Measurements from ENCODE around the gene HIBCH. TPM values are rescaled to one million over a fixed set of nuclear protein-coding genes. Genes with fewer than 3 reads are reported as not detected.

Gene HIBCH
- total and polyA plus RNA-seq, 2 of the 13 experiments (the other 11 are each of a cell fraction or from before 2014, with no cell fraction given): 18.8 to 49.5 TPM

GRCh38 chr2:190255676-190256075 is 64.0 kb downstream of the HIBCH start:
- Histone ChIP-seq H2AFZ (ENCODE audit: low read length) (no peak overlapping the region), H3K36me3 (replicated peaks in 1 of 2; ENCODE audit: control insufficient read depth in 1 of 2, insufficient read depth in 2 of 2, low read length in 2 of 2) (peaks cover 13 to 52% of the 10 kb centered on the region in 2 experiments), H3K4me1 (ENCODE audit: insufficient read depth, low read length) (no peaks in the 10 kb centered on the region), H3K27me3 (ENCODE audit: control insufficient read depth in 1 of 2, insufficient read depth in 2 of 2, low read length in 2 of 2) (no peaks in the 10 kb centered on the region), H3K4me3 (replicated peaks in 1 of 3; ENCODE audit: insufficient read depth in 1 of 3, low read depth in 2 of 3, low read length in 3 of 3) (no peak overlapping the region), H4K20me1 (ENCODE audit: insufficient read depth, low read length) (no peaks in the 10 kb centered on the region), H3K9ac (ENCODE audit: insufficient read depth, low read depth, low read length) (no peak overlapping the region), H3K9me3 (ENCODE audit: low read length) (no peaks in the 10 kb centered on the region), H3K79me2 (ENCODE audit: insufficient read depth, low read length) (no peaks in the 10 kb centered on the region), H3K27ac (ENCODE audit: extremely low read length, insufficient read depth, low read length) (no peak overlapping the region), H3K4me2 (ENCODE audit: low read depth, low read length) (no peak overlapping the region)
- in situ Hi-C loops (cut with HindIII; ENCODE audit: extremely low pct_ligation_motif_present, low pct_unique_long_range_greater_than_20kb) (no loop called here), intact Hi-C loops (cut with micrococcal nuclease; ENCODE audit: unreplicated experiment) (no loop called here)
- no TSS peak for BruUV-seq (replicated peaks)
- ATAC-seq (no peak), DNase-seq (ENCODE audit: low spot score) (no peak), FAIRE-seq (no peak)
- WGBS (ENCODE audit: low lambda C conversion rate): 94% methylated on average over 3 of the region's 3 CpGs
- ChIA-PET CTCF (ENCODE audit: low intra/inter-chr PET ratio, low total read pairs) (no interaction called here), POLR2A (no interaction called here)
- TF ChIP-seq ZNF704 (CRISPR knock-in tag; IDR thresholded peaks at IDR 0.05; ENCODE audit: borderline replicate concordance) (no peak), ZNF143 (CRISPR knock-in tag; IDR thresholded peaks at IDR 0.05) (no peak), CREBL2 (CRISPR knock-in tag; IDR thresholded peaks at IDR 0.05; ENCODE audit: borderline replicate concordance) (no peak), KDM1A (CRISPR knock-in tag; IDR thresholded peaks at IDR 0.05) (no peak), SIX1 (CRISPR knock-in tag; IDR thresholded peaks at IDR 0.05; ENCODE audit: borderline replicate concordance) (no peak), ZC3H13 (CRISPR knock-in tag; IDR thresholded peaks at IDR 0.05) (no peak), SMAD9 (CRISPR knock-in tag; IDR thresholded peaks at IDR 0.05) (no peak), MXD4 (CRISPR knock-in tag; IDR thresholded peaks at IDR 0.05) (no peak), SRSF9 (IDR thresholded peaks at IDR 0.05; ENCODE audit: borderline replicate concordance, insufficient read depth, low read depth, low read length, poor library complexity, severe bottlenecking) (no peak), STAT6 (CRISPR knock-in tag; IDR thresholded peaks at IDR 0.05; ENCODE audit: borderline replicate concordance) (no peak), SOX6 (IDR thresholded peaks at IDR 0.05) (no peak), SOX6 (CRISPR knock-in tag; IDR thresholded peaks at IDR 0.05) (no peak), SALL1 (CRISPR knock-in tag; IDR thresholded peaks at IDR 0.05) (no peak), SP140L (CRISPR knock-in tag; IDR thresholded peaks at IDR 0.05; ENCODE audit: borderline replicate concordance) (no peak), SNAI1 (CRISPR knock-in tag; IDR thresholded peaks at IDR 0.05; ENCODE audit: borderline replicate concordance) (no peak), PLSCR1 (CRISPR knock-in tag; IDR thresholded peaks at IDR 0.05; ENCODE audit: borderline replicate concordance) (no peak), HDAC1 (CRISPR knock-in tag; IDR thresholded peaks at IDR 0.05) (no peak), MBD4 (IDR thresholded peaks at IDR 0.05; ENCODE audit: borderline replicate concordance, low read length) (no peak), BATF2 (CRISPR knock-in tag; IDR thresholded peaks at IDR 0.05) (no peak), ZNF781 (CRISPR knock-in tag; IDR thresholded peaks at IDR 0.05; ENCODE audit: borderline replicate concordance, not compliant biosample characterization) (no peak), SYNCRIP (IDR thresholded peaks at IDR 0.05; ENCODE audit: insufficient read depth, low read depth, low read length) (no peak)
